Activated B cell treated with CpG ODN at 0.5 μM for 24 hours (primary cell): ENCODE results near the gene TCTN2. TPM values are rescaled to one million over a fixed set of nuclear protein-coding genes. Genes with fewer than 3 reads are reported as not detected.

Experiments
- ATAC-seq: fragments of 200-7000 bp; cut with Tn5 transposase; one replicate; pipeline ENCODE4 v1.10.0; 2021; ENCODE audit warnings: low read depth, mild to moderate bottlenecking, moderate library complexity
- CTCF ChIA-PET: fragments of 350-600 bp; sonication (Branson Sonifier 250); formaldehyde crosslinking; loops from one replicate; lab custom pipeline; 2021; ENCODE audit warnings: antibody characterized with exemption; lab: Charles Lee
- POLR2A ChIA-PET: fragments of 350-600 bp; sonication (Branson Sonifier 250); formaldehyde crosslinking; loops from one replicate; lab custom pipeline; 2021; ENCODE audit warnings: antibody characterized with exemption; lab: Charles Lee
- DNase-seq: peaks from one replicate; pipeline ENCODE4 v3.0.0; 2022
- H3K27ac Mint-ChIP-seq: one replicate; pipeline ENCODE4 v1.8.0; 2020; ENCODE audit warnings: mixed read lengths
- H3K27me3 Mint-ChIP-seq: one replicate; pipeline ENCODE4 v1.8.0; 2021; ENCODE audit warnings: mixed read lengths
- H3K36me3 Mint-ChIP-seq: one replicate; pipeline ENCODE4 v1.8.0; 2021; ENCODE audit warnings: low read depth, mixed read lengths
- H3K4me1 Mint-ChIP-seq: one replicate; pipeline ENCODE4 v1.8.0; 2021; ENCODE audit warnings: mixed read lengths
- H3K4me3 Mint-ChIP-seq: one replicate; pipeline ENCODE4 v1.8.0; 2020; ENCODE audit warnings: mild to moderate bottlenecking, mixed read lengths
- H3K9me3 Mint-ChIP-seq: one replicate; pipeline ENCODE4 v1.8.0; 2020; ENCODE audit warnings: mixed read lengths
- intact Hi-C: fragments of 100-400 bp; cut with micrococcal nuclease; formaldehyde crosslinking; loops from one replicate; pipeline ENCODE4 v1.15.1; 2024
- total RNA-seq: library from RNA; stranded (reverse); gene quantifications from 2 replicates; pipeline ENCODE4 v1.2.3, GENCODE V29; 2022
- TF ChIP-seq, protein P1 (sequence below): fragments of 200-600 bp; IDR thresholded peaks from one replicate; pipeline ENCODE4 v1.8.0; 2022; ENCODE audit warnings: antibody characterized with exemption, mild to moderate bottlenecking

Gene TCTN2
- total RNA-seq, 1 donor from 2014 or later: 10.3 TPM

DNA sequence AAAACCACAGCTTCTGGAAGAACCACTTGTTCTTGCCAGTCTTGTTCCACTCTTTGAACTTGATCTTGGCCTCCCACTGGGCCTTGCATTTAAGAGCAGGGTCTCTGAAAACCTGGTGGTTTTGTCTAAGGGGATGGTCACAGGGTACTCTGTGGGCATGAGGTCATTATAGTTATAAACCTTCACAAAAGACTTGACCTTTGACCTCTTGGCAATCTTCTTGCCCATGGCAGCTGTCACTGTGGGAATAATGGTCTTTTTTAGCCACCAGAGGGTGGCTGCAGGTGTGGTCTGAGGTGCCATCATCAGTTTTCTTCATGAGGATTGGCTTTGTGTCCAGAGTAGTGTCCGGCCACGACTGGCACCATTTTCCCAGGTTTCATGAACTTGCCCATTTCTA, 50.3 kb downstream of the TCTN2 start:
- Mint-ChIP-seq H3K9me3 (no peaks in the 10 kb centered on the region), H3K27ac (no peak overlapping the region), H3K36me3 (peaks cover 48% of the 10 kb centered on the region), H3K4me1 (peaks cover 22% of the 10 kb centered on the region), H3K4me3 (no peak overlapping the region), H3K27me3 (no peaks in the 10 kb centered on the region)
- intact Hi-C loops: no loop called here
- CTCF ChIA-PET: no interaction called here
- DNase-seq (no peak), ATAC-seq (no peak)
- POLR2A ChIA-PET: no interaction called here
- TF ChIP-seq, protein P1, sequence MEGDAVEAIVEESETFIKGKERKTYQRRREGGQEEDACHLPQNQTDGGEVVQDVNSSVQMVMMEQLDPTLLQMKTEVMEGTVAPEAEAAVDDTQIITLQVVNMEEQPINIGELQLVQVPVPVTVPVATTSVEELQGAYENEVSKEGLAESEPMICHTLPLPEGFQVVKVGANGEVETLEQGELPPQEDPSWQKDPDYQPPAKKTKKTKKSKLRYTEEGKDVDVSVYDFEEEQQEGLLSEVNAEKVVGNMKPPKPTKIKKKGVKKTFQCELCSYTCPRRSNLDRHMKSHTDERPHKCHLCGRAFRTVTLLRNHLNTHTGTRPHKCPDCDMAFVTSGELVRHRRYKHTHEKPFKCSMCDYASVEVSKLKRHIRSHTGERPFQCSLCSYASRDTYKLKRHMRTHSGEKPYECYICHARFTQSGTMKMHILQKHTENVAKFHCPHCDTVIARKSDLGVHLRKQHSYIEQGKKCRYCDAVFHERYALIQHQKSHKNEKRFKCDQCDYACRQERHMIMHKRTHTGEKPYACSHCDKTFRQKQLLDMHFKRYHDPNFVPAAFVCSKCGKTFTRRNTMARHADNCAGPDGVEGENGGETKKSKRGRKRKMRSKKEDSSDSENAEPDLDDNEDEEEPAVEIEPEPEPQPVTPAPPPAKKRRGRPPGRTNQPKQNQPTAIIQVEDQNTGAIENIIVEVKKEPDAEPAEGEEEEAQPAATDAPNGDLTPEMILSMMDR: no peak

DNA sequence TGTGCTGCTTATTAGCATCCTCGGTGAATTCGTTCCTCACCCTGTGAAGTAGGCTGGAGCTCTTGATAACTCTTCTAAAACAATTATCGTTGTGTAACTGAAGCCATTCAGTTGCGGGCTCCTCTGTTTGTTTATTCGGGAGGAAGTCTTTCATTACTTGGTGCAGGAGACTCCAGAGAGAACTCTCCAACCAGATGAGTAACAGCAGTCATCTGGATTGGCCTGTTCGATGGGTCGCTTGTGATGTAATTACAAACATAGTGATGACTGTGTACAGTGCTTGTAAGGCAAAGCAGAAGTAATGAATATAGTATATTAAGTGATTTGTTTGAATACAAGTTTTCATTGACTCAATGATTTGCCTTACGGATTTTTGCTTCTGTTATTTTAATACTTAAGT, 52.1 kb downstream of the TCTN2 start:
- ChIA-PET POLR2A (interaction anchor here (4.1 kb wide), 1 partner anchor 10 kb away, joined by 41 read pairs; the partner anchor contains the start of gene ATP6V0A2), CTCF (no interaction called here)
- TF ChIP-seq, protein P1: no peak
- Mint-ChIP-seq H3K4me3 (no peak overlapping the region), H3K9me3 (no peaks in the 10 kb centered on the region), H3K27ac (no peak overlapping the region), H3K4me1 (peaks cover 20% of the 10 kb centered on the region), H3K27me3 (no peaks in the 10 kb centered on the region), H3K36me3 (peaks cover 64% of the 10 kb centered on the region)
- intact Hi-C loops: loop anchor here (1.0 kb wide), 1 partner anchor 11 kb away; the partner anchor contains the start of gene ATP6V0A2
- DNase-seq: no peak
- peak; percentile 45 for ATAC-seq

DNA sequence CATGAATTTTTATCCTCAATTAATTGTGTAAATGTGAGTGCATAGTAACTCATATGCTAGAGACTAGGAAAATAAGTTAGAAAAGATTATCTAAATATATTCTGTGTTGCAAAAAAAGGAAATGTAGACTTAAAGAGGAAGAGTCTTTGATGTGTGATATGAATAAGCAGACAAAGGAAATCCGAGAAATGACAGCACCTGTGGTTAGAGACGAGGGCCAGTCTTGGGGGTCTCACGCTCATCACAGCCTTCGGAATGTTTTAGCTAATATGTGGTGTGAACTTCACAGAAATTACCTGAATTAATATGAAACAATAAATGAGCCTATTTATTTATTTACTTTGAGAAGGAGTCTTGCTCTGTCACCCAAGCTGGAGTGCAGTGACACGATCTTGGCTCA, 52.9 kb downstream of the TCTN2 start:
- peak overlapping the region; percentile 74 for H3K27ac Mint-ChIP-seq
- TF ChIP-seq, protein P1: no peak
- ChIA-PET POLR2A (interaction anchor here (1.1 to 4.1 kb wide), 3 partner anchors 11 to 52 kb away, joined by 3 to 41 read pairs (median 3); partner anchors contain the start of genes ATP6V0A2 and TCTN2), CTCF (interaction anchor here (0.9 kb wide), 1 partner anchor 12 kb away, joined by 3 read pairs; no protein-coding TSS in a partner anchor)
- ATAC-seq (peak; percentile 76), DNase-seq (no peak)
- no peaks in the 10 kb centered on the region for H3K9me3 Mint-ChIP-seq
- peak overlapping the region; percentile 24 for H3K4me3 Mint-ChIP-seq
- no peaks in the 10 kb centered on the region for H3K27me3 Mint-ChIP-seq
- H3K4me1 Mint-ChIP-seq: peaks cover 20% of the 10 kb centered on the region
- peaks cover 70% of the 10 kb centered on the region for H3K36me3 Mint-ChIP-seq
- intact Hi-C loops: loop anchor here (1.0 kb wide), 1 partner anchor 11 kb away; the partner anchor contains the start of gene ATP6V0A2

DNA sequence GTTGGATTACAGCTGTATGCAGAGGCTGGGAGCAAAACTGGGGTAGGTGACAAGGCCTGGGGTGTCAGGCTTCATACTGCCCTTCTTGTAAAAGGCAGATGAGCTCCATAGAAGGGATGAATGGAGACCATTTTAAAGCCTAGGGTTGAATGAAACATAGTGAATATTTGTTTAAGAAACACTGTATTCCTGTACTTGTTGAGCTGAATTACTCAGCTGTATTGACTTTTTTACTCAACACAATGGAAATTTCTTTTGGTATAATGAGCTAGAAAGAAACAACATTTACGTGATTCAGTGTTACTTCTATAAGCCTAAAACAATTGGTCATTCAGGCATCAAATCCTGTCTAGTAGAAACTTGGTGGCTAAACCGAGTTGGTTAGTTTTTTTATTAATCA, 55.3 kb downstream of the TCTN2 start:
- H3K9me3 Mint-ChIP-seq: no peaks in the 10 kb centered on the region
- CTCF ChIA-PET: no interaction called here
- H3K27me3 Mint-ChIP-seq: no peaks in the 10 kb centered on the region
- H3K4me1 Mint-ChIP-seq: peaks cover 18% of the 10 kb centered on the region
- no peak overlapping the region for H3K4me3 Mint-ChIP-seq
- POLR2A ChIA-PET: interaction anchor here (1.5 to 4.1 kb wide), 2 partner anchors 13 to 35 kb away, joined by 3 to 41 read pairs; partner anchors contain the start of gene ATP6V0A2
- no peak overlapping the region for H3K27ac Mint-ChIP-seq
- TF ChIP-seq, protein P1: no peak
- intact Hi-C loops: no loop called here
- DNase-seq (no peak), ATAC-seq (no peak)
- peaks cover 73% of the 10 kb centered on the region for H3K36me3 Mint-ChIP-seq

DNA sequence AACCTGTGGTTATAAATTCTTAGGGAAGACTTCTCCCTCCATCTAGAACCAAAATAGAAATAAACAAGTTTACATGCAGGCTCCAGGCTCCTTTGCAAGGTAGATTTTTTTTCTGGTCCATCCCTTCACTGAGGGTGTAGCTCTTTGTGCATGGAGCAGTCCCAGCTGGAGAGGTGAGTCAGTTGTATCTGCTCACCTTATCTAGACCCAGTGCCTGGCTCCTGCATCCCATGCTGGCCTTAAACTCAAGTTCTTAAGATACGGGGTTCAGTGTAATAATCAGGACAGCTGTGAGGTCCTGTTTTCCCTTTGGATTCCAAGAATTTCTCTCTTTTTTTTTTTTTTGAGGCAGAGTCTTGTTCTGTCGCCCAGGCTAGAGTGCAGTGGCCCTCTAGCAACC, 56.0 kb downstream of the TCTN2 start:
- DNase-seq (no peak), ATAC-seq (no peak)
- ChIA-PET CTCF (no interaction called here), POLR2A (no interaction called here)
- peaks cover 74% of the 10 kb centered on the region for H3K36me3 Mint-ChIP-seq
- intact Hi-C loops: no loop called here
- H3K4me3 Mint-ChIP-seq: no peak overlapping the region
- H3K9me3 Mint-ChIP-seq: no peaks in the 10 kb centered on the region
- no peaks in the 10 kb centered on the region for H3K27me3 Mint-ChIP-seq
- TF ChIP-seq, protein P1: no peak
- H3K27ac Mint-ChIP-seq: no peak overlapping the region
- peaks cover 18% of the 10 kb centered on the region for H3K4me1 Mint-ChIP-seq
